H1 (cell line): ENCODE data around the gene DMGDH. TPM values are rescaled to one million over a fixed set of nuclear protein-coding genes. Genes with fewer than 3 reads are reported as not detected.

Source experiments
- CTCF ChIA-PET: fragments of 300-600 bp; sonication (Branson Sonifier 250); formaldehyde crosslinking; loops from one replicate; lab custom pipeline; 2021; ENCODE audit not compliant: partially characterized antibody; lab: Charles Lee
- POLR2A ChIA-PET: fragments of 300-600 bp; sonication (Branson Sonifier 250); formaldehyde crosslinking; loops from one replicate; lab custom pipeline; 2021; ENCODE audit warnings: inconsistent platforms; ENCODE audit not compliant: partially characterized antibody; lab: Charles Lee
- DNase-seq, 2 experiments: peaks; one replicate each; pipeline versions ENCODE4 v3.0.0 to v3.0.0-alpha.2; 2010 to 2022; ENCODE audit warnings: low spot score in 2 of 2, low read depth in 1 of 2, mixed read lengths in 1 of 2
- FAIRE-seq: peaks from 2 replicates; lab custom pipeline; 2011; peaks lifted over from hg19 to GRCh38; lab: Jason Lieb, UNC
- H2AFZ ChIP-seq: 2 replicates; pipeline ENCODE4 v1.8.1; 2012; ENCODE audit warnings: low read length, inconsistent platforms
- H2AK5ac ChIP-seq: 2 replicates; pipeline ENCODE4 v1.6.1; 2013; ENCODE audit warnings: low read depth, low read length
- H2BK120ac ChIP-seq: replicated peaks from 2 replicates; pipeline ENCODE3; 2013; ENCODE audit warnings: low read depth, low read length, inconsistent platforms
- H2BK12ac ChIP-seq: 2 replicates; pipeline ENCODE4 v1.6.1; 2013; ENCODE audit warnings: low read depth, low read length
- H2BK15ac ChIP-seq: 2 replicates; pipeline ENCODE4 v1.6.1; 2013; ENCODE audit warnings: low read length
- H2BK20ac ChIP-seq: 2 replicates; pipeline ENCODE4 v1.6.1; 2013; ENCODE audit warnings: low read length
- H2BK5ac ChIP-seq: 2 replicates; pipeline ENCODE4 v1.6.1; 2013; ENCODE audit warnings: low read depth, low read length
- H3K14ac ChIP-seq: 2 replicates; pipeline ENCODE4 v1.6.1; 2013; ENCODE audit warnings: inconsistent platforms; ENCODE audit not compliant: insufficient read length
- H3K18ac ChIP-seq: 2 replicates; pipeline ENCODE4 v1.6.1; 2013; ENCODE audit warnings: low read length; ENCODE audit errors: extremely low read depth
- H3K23ac ChIP-seq: 2 replicates; pipeline ENCODE4 v1.6.1; 2013; ENCODE audit warnings: inconsistent platforms; ENCODE audit not compliant: insufficient read length
- H3K23me2 ChIP-seq: 2 replicates; pipeline ENCODE4 v1.6.1; 2013; ENCODE audit warnings: low read depth, low read length
- H3K27ac ChIP-seq: 2 replicates; pipeline ENCODE4 v1.6.1; 2011; ENCODE audit warnings: low read depth, low read length, inconsistent platforms
- H3K27me3 ChIP-seq, 4 experiments: replicated peaks in 1 of 4; 1 replicate in 1 of 4; 2 replicates in 3 of 4; pipeline versions ENCODE4 v1.6.1 to v1.8.1; 2011 to 2013; ENCODE audit warnings: low read length in 3 of 4, mild to moderate bottlenecking in 3 of 4, inconsistent platforms in 2 of 4, mixed read lengths in 2 of 4, moderate library complexity in 1 of 4; ENCODE audit not compliant: control insufficient read depth in 3 of 4, insufficient read depth in 3 of 4; ENCODE audit errors: extremely low read depth in 1 of 4
- H3K36me3 ChIP-seq, 4 experiments: 2 replicates each; pipeline versions ENCODE4 v1.6.1 to v1.8.1; 2011 to 2013; ENCODE audit warnings: mild to moderate bottlenecking in 4 of 4, low read length in 3 of 4, moderate library complexity in 2 of 4, control low read depth in 1 of 4, inconsistent platforms in 1 of 4; ENCODE audit not compliant: insufficient read depth in 4 of 4, control insufficient read depth in 2 of 4
- H3K4ac ChIP-seq: replicated peaks from 2 replicates; pipeline ENCODE3; 2013; ENCODE audit warnings: low read length, low read depth, mixed read lengths, inconsistent platforms; ENCODE audit not compliant: insufficient read length
- H3K4me1 ChIP-seq, 4 experiments: replicated peaks in 1 of 4; 1 replicate in 1 of 4; 2 replicates in 3 of 4; pipeline versions ENCODE4 v1.6.1 to v1.8.1; 2011 to 2013; ENCODE audit warnings: low read length in 3 of 4, inconsistent platforms in 2 of 4, mixed read lengths in 1 of 4; ENCODE audit not compliant: insufficient read depth in 4 of 4, control insufficient read depth in 3 of 4
- H3K4me2 ChIP-seq, 2 experiments: 2 replicates each; pipeline versions ENCODE4 v1.6.1 to v1.8.1; 2011 to 2013; ENCODE audit warnings: low read depth in 2 of 2, low read length in 2 of 2, control low read depth in 1 of 2, inconsistent platforms in 1 of 2, mild to moderate bottlenecking in 1 of 2; ENCODE audit not compliant: insufficient read depth in 1 of 2
- H3K4me3 ChIP-seq, 4 experiments: fragments of 200-600, 300-600 bp in 1 of 4; sonication (generic), shearing (Covaris generic), sonication (Bioruptor Twin) in 1 of 4; 2 replicates each; pipeline versions ENCODE4 v1.5.1 to v1.8.1; 2011 to 2016; ENCODE audit warnings: low read length in 4 of 4, low read depth in 3 of 4, control low read depth in 2 of 4, inconsistent platforms in 2 of 4, mild to moderate bottlenecking in 2 of 4, mixed read lengths in 1 of 4, moderate library complexity in 1 of 4; ENCODE audit not compliant: insufficient read depth in 2 of 4; ENCODE audit errors: extremely low read depth in 1 of 4
- H3K56ac ChIP-seq: replicated peaks from 2 replicates; pipeline ENCODE3; 2013; ENCODE audit warnings: low read depth, mild to moderate bottlenecking, mixed read lengths, low read length, inconsistent platforms; ENCODE audit not compliant: insufficient read length
- H3K79me1 ChIP-seq: 2 replicates; pipeline ENCODE4 v1.6.1; 2013; ENCODE audit warnings: low read depth, low read length, control low read depth
- H3K79me2 ChIP-seq, 2 experiments: 2 replicates each; pipeline versions ENCODE4 v1.6.1 to v1.8.1; 2012 to 2013; ENCODE audit warnings: low read length in 2 of 2, mild to moderate bottlenecking in 2 of 2, inconsistent platforms in 1 of 2; ENCODE audit not compliant: insufficient read depth in 2 of 2, control insufficient read depth in 1 of 2
- H3K9ac ChIP-seq, 4 experiments: replicated peaks in 1 of 4; 1 replicate in 1 of 4; 2 replicates in 3 of 4; pipeline versions ENCODE4 v1.6.1 to v1.8.1; 2011 to 2013; ENCODE audit warnings: low read depth in 3 of 4, low read length in 3 of 4, control low read depth in 2 of 4, mild to moderate bottlenecking in 2 of 4, moderate library complexity in 2 of 4, inconsistent platforms in 1 of 4; ENCODE audit errors: extremely low read depth in 1 of 4
- H3K9me3 ChIP-seq, 2 experiments: 2 replicates each; pipeline versions ENCODE4 v1.6.1 to v1.8.1; 2012 to 2013; ENCODE audit warnings: mild to moderate bottlenecking in 2 of 2, moderate library complexity in 2 of 2, control low read depth in 1 of 2, inconsistent platforms in 1 of 2, low read depth in 1 of 2, low read length in 1 of 2, mixed read lengths in 1 of 2; ENCODE audit not compliant: insufficient read depth in 2 of 2
- H4K20me1 ChIP-seq, 2 experiments: replicated peaks in 1 of 2; 2 replicates each; pipeline versions ENCODE3 to v1.8.1; 2011 to 2013; ENCODE audit warnings: inconsistent platforms in 2 of 2, low read length in 2 of 2, mild to moderate bottlenecking in 1 of 2; ENCODE audit not compliant: insufficient read depth in 2 of 2, control insufficient read depth in 1 of 2
- H4K5ac ChIP-seq: 2 replicates; pipeline ENCODE4 v1.6.1; 2013; ENCODE audit warnings: low read length, low read depth, mixed read lengths, inconsistent platforms; ENCODE audit not compliant: insufficient read length
- H4K8ac ChIP-seq: 2 replicates; pipeline ENCODE4 v1.8.0; 2013; ENCODE audit warnings: mild to moderate bottlenecking, moderate library complexity, low read length, inconsistent platforms; ENCODE audit not compliant: insufficient read depth; ENCODE audit errors: extremely low read depth
- H4K91ac ChIP-seq: replicated peaks from 2 replicates; pipeline ENCODE3; 2013; ENCODE audit warnings: low read length, mixed read lengths, inconsistent platforms; ENCODE audit not compliant: insufficient read length
- TAF7 ChIP-seq: optimal IDR thresholded peaks from 2 replicates; pipeline ENCODE3; 2011; ENCODE audit warnings: low read depth, mild to moderate bottlenecking, inconsistent platforms, low read length, moderate library complexity, borderline replicate concordance
- TCF12 ChIP-seq: IDR thresholded peaks from 2 replicates; pipeline ENCODE4 v1.6.1; 2011; ENCODE audit warnings: low read depth, mild to moderate bottlenecking, low read length
- WGBS, 2 experiments: shearing (Covaris generic) in 1 of 2; methylation state at CpG; one replicate each; pipeline versions ENCODE4 v1.1.6 to v1.1.7; 2013 to 2015; ENCODE audit warnings: low lambda C conversion rate in 2 of 2, mixed read lengths in 2 of 2, inconsistent platforms in 1 of 2, low coverage in 1 of 2, missing lambda C conversion rate in 1 of 2; ENCODE audit not compliant: insufficient replicate concordance in 2 of 2, insufficient coverage in 1 of 2, insufficient read length in 1 of 2; ENCODE audit errors: extremely low coverage in 1 of 2, missing lambda C conversion rate in 1 of 2; 5-methylcytosine and 5-hydroxymethylcytosine counted together
- polyA plus RNA-seq, 7 experiments: library from polyadenylated mRNA; depleted of rRNA in 3 of 7; stranded (reverse) in 5 of 7; unstranded in 2 of 7; fragments of >200 nt in 5 of 7; fragments of 200-250 nt in 2 of 7; gene quantifications; 1 replicate in 5 of 7; 2 replicates in 1 of 7; 4 replicates in 1 of 7; pipeline versions ENCODE4 v1.2.1 to v1.2.3, GENCODE V29; 2011 to 2013; ENCODE audit warnings: missing spikeins in 2 of 7, mixed read lengths in 2 of 7
- total RNA-seq: library from RNA; stranded (reverse); fragmentation: NEBNext Ultra II Directional; extraction: Animal tissue kit (Norgen Biotek cat#: 25700); gene quantifications from 2 replicates; pipeline ENCODE4 v1.2.1, GENCODE V29; 2021

DMGDH gene
- total and polyA plus RNA-seq, 2 of the 8 experiments (the other 6 are each of a cell fraction or from before 2014, with no cell fraction given) = 0.15 TPM; not detected in 1

DNA sequence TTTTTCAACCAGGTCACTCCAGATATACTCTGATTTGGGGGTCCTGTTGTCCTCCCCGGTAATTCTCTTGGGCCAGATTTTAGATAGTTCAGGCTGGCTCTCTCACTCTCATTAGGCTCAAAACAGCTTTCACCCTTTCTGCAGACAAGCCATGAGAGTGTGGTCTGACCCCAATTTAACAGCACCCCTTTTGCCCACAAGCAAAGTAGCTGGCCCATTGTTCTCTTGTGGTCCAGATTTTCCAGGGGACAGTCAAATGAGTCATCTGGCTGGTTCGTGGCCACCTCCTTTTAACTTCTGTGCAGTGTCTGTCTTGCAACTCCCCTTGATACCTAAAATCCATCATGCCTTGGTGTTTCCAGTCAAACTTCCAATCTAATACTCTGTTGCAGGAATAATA, 16.6 kb upstream of the DMGDH start:
- H3K9me3 ChIP-seq = no peaks in the 10 kb centered on the region
- H3K4me2 ChIP-seq = no peak overlapping the region
- no peak overlapping the region for H2BK120ac ChIP-seq
- no peak overlapping the region for H2BK12ac ChIP-seq
- no peaks in the 10 kb centered on the region for H3K23me2 ChIP-seq
- no peak overlapping the region for H4K5ac ChIP-seq
- no peaks in the 10 kb centered on the region; a peak in 1 of 7 replicates for H3K27me3 ChIP-seq
- 88% methylated on average over 2 of the region's 2 CpGs; no CpG with 5 or more reads in 1 of the 2 experiments for WGBS, 2 experiments
- H3K14ac ChIP-seq = no peak overlapping the region
- no peaks in the 10 kb centered on the region for H3K79me1 ChIP-seq
- no peak overlapping the region for H2BK15ac ChIP-seq
- H3K18ac ChIP-seq = no peak overlapping the region
- no peak overlapping the region for H3K4ac ChIP-seq
- H3K4me3 ChIP-seq = no peak overlapping the region
- no peak for FAIRE-seq
- H3K79me2 ChIP-seq = no peaks in the 10 kb centered on the region
- H2BK5ac ChIP-seq = no peak overlapping the region
- no peak overlapping the region for H2BK20ac ChIP-seq
- H2AFZ ChIP-seq = no peak overlapping the region
- no peak for DNase-seq
- H4K8ac ChIP-seq = no peak overlapping the region
- no peak overlapping the region for H3K27ac ChIP-seq
- no peak overlapping the region for H3K9ac ChIP-seq
- H3K36me3 ChIP-seq = no peaks in the 10 kb centered on the region
- H3K23ac ChIP-seq = no peak overlapping the region
- no peak overlapping the region for H4K91ac ChIP-seq
- H3K4me1 ChIP-seq = 0 out of 7 replicates have a peak, but pooled peaks cover 0 to 2% (median 0%) of the 10 kb centered on the region in 4 experiments
- H4K20me1 ChIP-seq = no peaks in the 10 kb centered on the region
- no peak overlapping the region for H2AK5ac ChIP-seq
- ChIA-PET POLR2A (no interaction called here), CTCF (interaction anchor here (1.0 kb wide), 1 partner anchor 13 kb away, joined by 3 read pairs; no protein-coding TSS in a partner anchor)
- no peak overlapping the region for H3K56ac ChIP-seq
- TF ChIP-seq TAF7 = no peak
- no peak for TF ChIP-seq TCF12
